ENCODE data around the gene STAT5A. TPM values are rescaled to one million over a fixed set of nuclear protein-coding genes. Genes with fewer than 3 reads are reported as not detected.
A peak's percentile ranks its signal among the peaks of the same experiment; 100 is the strongest.

The STAT5A gene
- total RNA-seq, 1 donor: 117 TPM

- no peaks in the 10 kb centered on the region for H3K9me3 ChIP-seq (ENCODE audit: low read depth, low read length)
- H3K4me3 ChIP-seq (ENCODE audit: low read length): peak overlapping the region; percentile 62
- H3K4me1 ChIP-seq (ENCODE audit: insufficient read depth, low read length): peaks cover 49% of the 10 kb centered on the region
- no peaks in the 10 kb centered on the region for H3K27me3 ChIP-seq (ENCODE audit: insufficient read depth, low read length)
Observed at GRCh38 chr17:42274812-42275526, 13.3 kb upstream of the STAT5A start.

- H3K4me3 ChIP-seq (ENCODE audit: low read length): peak overlapping the region; percentile 62
- no peaks in the 10 kb centered on the region for H3K9me3 ChIP-seq (ENCODE audit: low read depth, low read length)
- H3K4me1 ChIP-seq (ENCODE audit: insufficient read depth, low read length): peaks cover 47% of the 10 kb centered on the region
- H3K27me3 ChIP-seq (ENCODE audit: insufficient read depth, low read length): no peaks in the 10 kb centered on the region
Observed at GRCh38 chr17:42275527-42276358, 12.6 kb upstream of the STAT5A start.

- Histone ChIP-seq H3K4me3 (ENCODE audit: low read length) (peak within 1 kb of the TSS; percentile 62), H3K9me3 (ENCODE audit: low read depth, low read length) (no peaks in the 10 kb centered on the region), H3K4me1 (ENCODE audit: insufficient read depth, low read length) (peaks cover 42% of the 10 kb centered on the region), H3K27me3 (ENCODE audit: insufficient read depth, low read length) (no peaks in the 10 kb centered on the region)
Observed at GRCh38 chr17:42276359-42276608, 12.0 kb upstream of the STAT5A start, which contains the start of gene STAT5B. Gene STAT5B (minus strand): TSS chr17:42276391. CDS start chr17:42232127, 44,264 bp downstream.

GRCh38 chr17:42276609-42277341 lies 11.5 kb upstream of the STAT5A start:
- no peaks in the 10 kb centered on the region for H3K9me3 ChIP-seq (ENCODE audit: low read depth, low read length)
- peak overlapping the region; percentile 62 for H3K4me3 ChIP-seq (ENCODE audit: low read length)
- no peaks in the 10 kb centered on the region for H3K27me3 ChIP-seq (ENCODE audit: insufficient read depth, low read length)
- peaks cover 39% of the 10 kb centered on the region for H3K4me1 ChIP-seq (ENCODE audit: insufficient read depth, low read length)

GRCh38 chr17:42277342-42277712 lies 11.0 kb upstream of the STAT5A start:
- no peaks in the 10 kb centered on the region for H3K9me3 ChIP-seq (ENCODE audit: low read depth, low read length)
- H3K4me3 ChIP-seq (ENCODE audit: low read length): no peak overlapping the region
- no peaks in the 10 kb centered on the region for H3K27me3 ChIP-seq (ENCODE audit: insufficient read depth, low read length)
- peaks cover 34% of the 10 kb centered on the region for H3K4me1 ChIP-seq (ENCODE audit: insufficient read depth, low read length)

DNA sequence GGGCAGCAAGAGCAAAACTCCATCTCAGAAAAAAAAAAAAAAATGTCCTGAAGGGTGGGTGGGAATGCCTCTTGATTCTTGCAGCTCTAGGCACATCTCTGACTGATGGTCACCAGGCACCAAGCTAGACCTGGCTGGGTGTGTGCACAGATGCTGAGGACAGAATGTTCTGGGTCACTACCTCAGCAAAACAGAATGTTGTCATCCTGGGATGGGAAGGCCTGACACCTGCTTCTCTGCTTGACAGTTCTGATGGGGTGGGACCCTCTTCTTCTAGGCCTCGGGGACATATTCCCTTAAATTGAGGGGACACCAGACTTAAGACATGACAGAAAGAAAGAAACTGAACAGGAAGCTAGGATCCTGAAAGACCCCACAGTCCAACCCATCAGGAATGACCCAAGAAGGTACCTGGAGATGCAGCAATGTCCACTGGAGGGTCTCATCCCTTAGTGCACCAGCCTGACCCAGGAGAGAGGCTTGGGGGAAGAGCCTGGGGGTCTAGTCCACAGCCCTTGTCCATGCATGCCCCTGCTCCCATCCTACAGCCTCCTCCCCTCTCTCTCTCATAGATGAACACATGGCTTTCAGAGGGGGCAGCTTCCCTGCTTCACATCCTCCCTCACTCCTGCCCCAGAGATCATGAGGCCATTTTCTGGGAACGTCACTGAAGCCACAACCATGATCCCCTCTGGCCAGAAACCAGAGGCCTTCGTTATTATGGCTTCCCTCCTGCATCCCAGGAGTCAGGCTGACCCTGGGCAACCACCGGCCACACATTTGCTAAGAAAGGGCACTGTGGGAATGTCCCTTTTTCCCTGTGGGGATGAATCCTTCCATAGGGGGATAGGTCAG lies 8.3 kb upstream of the STAT5A start:
- Histone ChIP-seq H3K27me3 (ENCODE audit: insufficient read depth, low read length) (no peaks in the 10 kb centered on the region), H3K4me3 (ENCODE audit: low read length) (no peak overlapping the region), H3K4me1 (ENCODE audit: insufficient read depth, low read length) (peaks cover 14% of the 10 kb centered on the region), H3K9me3 (ENCODE audit: low read depth, low read length) (no peaks in the 10 kb centered on the region)

DNA sequence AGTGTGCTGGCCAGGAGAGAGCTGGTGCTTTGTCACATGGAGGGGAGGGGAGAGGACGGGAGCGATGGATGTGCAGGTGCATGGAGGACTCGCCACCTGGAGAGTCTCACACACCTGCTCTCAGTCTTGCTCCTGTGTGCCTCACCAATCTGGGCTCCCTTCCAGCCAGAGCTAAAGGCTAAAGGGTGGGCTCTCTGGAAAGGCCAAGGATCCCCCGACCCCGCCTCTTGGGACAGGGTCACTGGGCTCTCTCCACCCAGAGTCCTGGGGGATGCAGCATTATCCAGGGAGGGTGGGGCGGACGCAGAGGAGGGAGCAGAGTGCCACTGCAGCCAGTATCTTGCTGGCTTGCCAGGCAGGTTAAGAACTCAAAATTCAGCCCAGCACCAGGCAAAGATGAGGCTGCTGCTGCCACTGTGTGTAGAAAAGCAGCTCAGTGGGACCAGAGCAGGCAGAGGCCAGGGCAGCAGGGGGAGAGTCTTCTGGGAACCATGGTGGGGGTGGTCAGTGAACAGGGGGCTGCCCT lies 6.7 kb upstream of the STAT5A start:
- Histone ChIP-seq H3K9me3 (ENCODE audit: low read depth, low read length) (no peaks in the 10 kb centered on the region), H3K4me1 (ENCODE audit: insufficient read depth, low read length) (peaks cover 23% of the 10 kb centered on the region), H3K4me3 (ENCODE audit: low read length) (no peak overlapping the region), H3K27me3 (ENCODE audit: insufficient read depth, low read length) (no peaks in the 10 kb centered on the region)

DNA sequence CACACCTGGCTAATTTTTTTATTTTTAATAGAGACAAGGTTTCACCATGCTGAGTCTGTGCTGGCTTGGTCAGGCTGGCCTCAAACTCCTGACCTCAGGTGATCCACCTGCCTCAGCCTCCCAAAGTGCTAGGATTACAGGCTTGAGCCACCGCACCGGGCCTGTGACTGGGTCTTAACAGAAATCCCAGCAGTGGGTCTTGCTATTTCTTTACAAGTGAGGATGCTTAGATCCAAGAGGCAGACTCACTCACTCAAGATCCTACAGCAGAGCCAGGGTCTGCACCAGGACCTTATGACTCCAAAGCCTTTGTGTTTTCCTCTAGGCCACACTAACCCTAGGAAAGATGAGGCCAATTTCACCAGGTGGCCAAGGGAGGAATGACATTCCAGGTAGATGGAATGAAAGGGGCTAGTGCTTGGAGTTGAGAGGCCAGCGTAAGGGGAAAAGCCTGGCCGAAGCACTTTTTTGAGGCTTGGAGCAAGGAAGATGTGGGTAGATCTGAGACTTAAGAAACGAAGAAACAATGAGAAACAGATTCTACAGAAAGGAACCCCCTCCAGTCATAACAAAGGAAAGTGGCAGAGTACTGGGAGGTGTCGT lies 5.7 kb upstream of the STAT5A start:
- Histone ChIP-seq H3K27me3 (ENCODE audit: insufficient read depth, low read length) (no peaks in the 10 kb centered on the region), H3K9me3 (ENCODE audit: low read depth, low read length) (no peaks in the 10 kb centered on the region), H3K4me1 (ENCODE audit: insufficient read depth, low read length) (peaks cover 24% of the 10 kb centered on the region), H3K4me3 (ENCODE audit: low read length) (no peak overlapping the region)

- H3K4me1 ChIP-seq (ENCODE audit: insufficient read depth, low read length): peaks cover 28% of the 10 kb centered on the region
- H3K4me3 ChIP-seq (ENCODE audit: low read length): no peak overlapping the region
- no peaks in the 10 kb centered on the region for H3K27me3 ChIP-seq (ENCODE audit: insufficient read depth, low read length)
- H3K9me3 ChIP-seq (ENCODE audit: low read depth, low read length): no peaks in the 10 kb centered on the region
Observed at GRCh38 chr17:42283241-42284023, 4.9 kb upstream of the STAT5A start.

DNA sequence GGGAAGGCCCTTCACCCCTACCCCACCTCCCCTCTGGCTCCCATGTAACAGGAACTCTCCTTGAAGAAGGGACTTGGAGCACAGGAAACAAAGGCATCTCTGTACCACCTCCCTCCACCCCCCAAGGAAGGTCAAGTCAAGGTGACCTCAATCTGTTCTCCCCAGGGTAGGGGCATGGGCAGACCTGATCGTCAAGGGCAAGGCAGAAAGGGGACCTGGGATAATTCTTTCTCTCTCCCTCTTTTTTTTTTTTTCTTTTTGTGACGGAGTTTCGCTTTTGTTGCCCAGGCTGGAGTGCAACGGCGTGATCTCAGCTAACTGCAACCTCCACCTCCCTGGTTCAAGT lies 4.3 kb upstream of the STAT5A start:
- Histone ChIP-seq H3K4me3 (ENCODE audit: low read length) (no peak overlapping the region), H3K27me3 (ENCODE audit: insufficient read depth, low read length) (no peaks in the 10 kb centered on the region), H3K4me1 (ENCODE audit: insufficient read depth, low read length) (peaks cover 31% of the 10 kb centered on the region)

DNA sequence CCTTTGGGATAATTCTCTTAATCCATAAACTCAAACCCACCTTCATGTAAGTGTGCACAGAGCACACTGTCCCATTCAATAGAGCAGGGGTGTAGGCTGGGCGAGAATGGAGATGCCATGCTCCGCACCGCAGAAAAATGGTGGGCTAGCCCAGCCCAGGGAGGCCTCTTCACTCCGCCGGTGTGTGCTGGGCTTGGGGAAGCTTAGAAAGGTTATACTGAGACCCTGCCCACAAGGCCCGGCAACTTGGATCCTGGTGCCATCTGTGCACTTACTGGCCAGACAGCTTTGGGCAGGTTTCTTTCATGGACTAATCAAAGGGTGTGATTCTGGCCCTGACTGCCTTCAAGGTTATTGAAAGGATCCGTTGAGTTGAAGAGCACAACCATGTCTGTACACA lies 3.7 kb upstream of the STAT5A start:
- no peak overlapping the region for H3K4me3 ChIP-seq (ENCODE audit: low read length)
- peaks cover 37% of the 10 kb centered on the region for H3K4me1 ChIP-seq (ENCODE audit: insufficient read depth, low read length)
- H3K27me3 ChIP-seq (ENCODE audit: insufficient read depth, low read length): no peaks in the 10 kb centered on the region

More for the DNA sequence above, 4.3 kb upstream of the STAT5A start:
- H3K9me3 ChIP-seq (ENCODE audit: low read depth, low read length): no peaks in the 10 kb centered on the region

GRCh38 chr17:42285346-42286050 lies 2.8 kb upstream of the STAT5A start:
- H3K4me3 ChIP-seq (ENCODE audit: low read length): no peak overlapping the region
- H3K9me3 ChIP-seq (ENCODE audit: low read depth, low read length): no peaks in the 10 kb centered on the region
- peaks cover 45% of the 10 kb centered on the region for H3K4me1 ChIP-seq (ENCODE audit: insufficient read depth, low read length)
- H3K27me3 ChIP-seq (ENCODE audit: insufficient read depth, low read length): no peaks in the 10 kb centered on the region

More for the DNA sequence above, 3.7 kb upstream of the STAT5A start:
- H3K9me3 ChIP-seq (ENCODE audit: low read depth, low read length): no peaks in the 10 kb centered on the region

Data from mononuclear cell (primary cell).